ENCODE results near the gene ZNF593OS. TPM values are rescaled to one million over a fixed set of nuclear protein-coding genes. Genes with fewer than 3 reads are reported as not detected.

The ZNF593OS gene
- total and polyA plus RNA-seq, 10 of the 15 experiments (the other 5 are each of a cell fraction or from before 2014, with no cell fraction given), result 0.16 to 1.7 (median 0.59) TPM; not detected in 6

DNA sequence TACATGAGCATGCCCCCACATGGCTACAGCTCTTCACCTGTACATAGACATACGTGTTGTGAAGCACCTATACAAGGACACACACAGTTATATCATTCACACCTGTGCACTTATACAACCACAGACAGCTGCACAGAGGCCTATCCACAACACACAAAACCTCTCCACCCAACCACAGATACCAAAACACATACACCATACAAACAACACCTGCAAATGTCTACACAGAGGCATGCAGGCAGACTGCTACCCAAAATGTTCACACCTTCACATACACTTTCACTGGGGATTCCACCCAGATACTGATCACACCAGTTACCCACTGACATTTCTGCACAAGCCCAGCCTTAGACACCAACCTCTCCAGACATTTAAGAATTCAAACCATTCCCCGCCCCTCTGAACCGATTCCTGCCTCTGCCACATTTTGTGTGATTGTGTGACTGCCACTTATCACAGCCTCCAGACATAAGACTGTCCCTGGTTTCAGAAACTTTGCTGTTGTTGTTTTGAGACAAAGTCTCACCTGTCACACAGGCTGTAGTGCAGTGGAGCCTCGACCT, 4.8 kb downstream of the ZNF593OS start (continued):
- TF ChIP-seq PRDM15 (CRISPR knock-in tag; IDR thresholded peaks at IDR 0.05) (no peak), RAD51 (IDR thresholded peaks at IDR 0.05) (no peak), MLLT1 (IDR thresholded peaks at IDR 0.05) (peak; percentile 46; the same call in 1 of the 2 replicates), NR2F1 (conservative IDR thresholded peaks at IDR 0.05) (no peak)

Data from GM12878 (cell line).